Measurements from ENCODE around the gene IRX6.
A peak's percentile ranks its signal among the peaks of the same experiment; 100 is the strongest.

Gene IRX6

GRCh38 chr16:55367866-55368603, 44.0 kb downstream of the IRX6 start:
- DNase-seq (ENCODE audit: low spot score): peak; percentile 46

GRCh38 chr16:55369151-55369550, 45.1 kb downstream of the IRX6 start:
- no peak for DNase-seq (ENCODE audit: low spot score)

GRCh38 chr16:55370762-55371482, 46.9 kb downstream of the IRX6 start:
- peak; percentile 81 for DNase-seq (ENCODE audit: low spot score)

- peak; percentile 9 for DNase-seq (ENCODE audit: low spot score)
Observed at GRCh38 chr16:55372792-55373488, 48.9 kb downstream of the IRX6 start.

GRCh38 chr16:55373489-55373832, 49.5 kb downstream of the IRX6 start:
- no peak for DNase-seq (ENCODE audit: low spot score)

GRCh38 chr16:55376045-55376444, 52.0 kb downstream of the IRX6 start:
- no peak for DNase-seq (ENCODE audit: low spot score)

GRCh38 chr16:55376567-55377167, 52.7 kb downstream of the IRX6 start:
- no peak for DNase-seq (ENCODE audit: low spot score)

- DNase-seq (ENCODE audit: low spot score): no peak
Observed at GRCh38 chr16:55377840-55378239, 53.8 kb downstream of the IRX6 start.

GRCh38 chr16:55378616-55379015, 54.6 kb downstream of the IRX6 start:
- DNase-seq (ENCODE audit: low spot score): no peak

GRCh38 chr16:55379371-55379770, 55.4 kb downstream of the IRX6 start:
- no peak for DNase-seq (ENCODE audit: low spot score)

- no peak for DNase-seq (ENCODE audit: low spot score)
Observed at GRCh38 chr16:55379876-55380390, 55.9 kb downstream of the IRX6 start.

Measured in GM03348 (cell line).